BJ (cell line): Measurements from ENCODE around the gene PNRC1. TPM values are rescaled to one million over a fixed set of nuclear protein-coding genes. Genes with fewer than 3 reads are reported as not detected.

Source experiments
- CTCF ChIA-PET: fragments of 350-600 bp; formaldehyde crosslinking; extraction: SDS; loops from one replicate; lab custom pipeline; 2021; ENCODE audit warnings: antibody characterized with exemption, inconsistent platforms; lab: Yijun Ruan, JAX
- POLR2A ChIA-PET: fragments of 300-600 bp; sonication (Branson Sonifier 250); formaldehyde crosslinking; extraction: SDS; loops from one replicate; lab custom pipeline; 2021; ENCODE audit warnings: antibody characterized with exemption; lab: Charles Lee
- DNase-seq: peaks from one replicate; pipeline ENCODE4 v3.0.0-alpha.2; 2011; ENCODE audit warnings: low read depth
- H3K27me3 ChIP-seq: 2 replicates; pipeline ENCODE4 v1.6.0; 2011; ENCODE audit warnings: low read length; ENCODE audit not compliant: control insufficient read depth, insufficient read depth
- H3K36me3 ChIP-seq: 2 replicates; pipeline ENCODE4 v1.5.1; 2011; ENCODE audit warnings: low read length; ENCODE audit not compliant: control insufficient read depth, insufficient read depth
- H3K4me3 ChIP-seq: 2 replicates; pipeline ENCODE4 v1.5.1; 2011; ENCODE audit warnings: low read depth, mild to moderate bottlenecking, control low read depth, low read length
- CTCF ChIP-seq: IDR thresholded peaks from 2 replicates; pipeline ENCODE4 v1.5.1; 2011; ENCODE audit warnings: low read depth, mild to moderate bottlenecking, control low read depth, inconsistent platforms, low read length, moderate library complexity; ENCODE audit not compliant: insufficient read depth
- polyA plus RNA-seq: library from polyadenylated mRNA; depleted of rRNA; stranded (reverse); fragments of >200 nt; gene quantifications from 2 replicates; pipeline ENCODE4 v1.2.3, GENCODE V29; 2011

The PNRC1 gene
- polyA plus RNA-seq, 1 experiment = 5.6 TPM

GRCh38 chr6:89050155-89050554, 30.4 kb upstream of the PNRC1 start:
- POLR2A ChIA-PET = no interaction called here
- no peak for DNase-seq
- no peaks in the 10 kb centered on the region for H3K27me3 ChIP-seq
- no peaks in the 10 kb centered on the region for H3K36me3 ChIP-seq
- CTCF ChIA-PET = interaction anchor here (1.3 kb wide), 1 partner anchor 66 kb away, joined by 3 read pairs; no protein-coding TSS in a partner anchor
- no peak for TF ChIP-seq CTCF
- no peak overlapping the region for H3K4me3 ChIP-seq

GRCh38 chr6:89050697-89051096, 29.9 kb upstream of the PNRC1 start:
- POLR2A ChIA-PET = no interaction called here
- DNase-seq = no peak
- no peak overlapping the region for H3K4me3 ChIP-seq
- no peak for TF ChIP-seq CTCF
- H3K36me3 ChIP-seq = no peaks in the 10 kb centered on the region
- CTCF ChIA-PET = interaction anchor here (1.3 kb wide), 1 partner anchor 67 kb away, joined by 3 read pairs; no protein-coding TSS in a partner anchor
- no peaks in the 10 kb centered on the region for H3K27me3 ChIP-seq

GRCh38 chr6:89051676-89052075, 28.9 kb upstream of the PNRC1 start:
- Histone ChIP-seq H3K36me3 (no peaks in the 10 kb centered on the region), H3K4me3 (no peak overlapping the region), H3K27me3 (no peaks in the 10 kb centered on the region)
- DNase-seq = no peak
- POLR2A ChIA-PET = no interaction called here
- TF ChIP-seq CTCF = no peak
- CTCF ChIA-PET = interaction anchor here (1.3 kb wide), 1 partner anchor 68 kb away, joined by 3 read pairs; no protein-coding TSS in a partner anchor

- no peak for TF ChIP-seq CTCF
- CTCF ChIA-PET = no interaction called here
- POLR2A ChIA-PET = no interaction called here
- Histone ChIP-seq H3K4me3 (no peak overlapping the region), H3K27me3 (no peaks in the 10 kb centered on the region), H3K36me3 (no peaks in the 10 kb centered on the region)
- DNase-seq = no peak
Measured at GRCh38 chr6:89054208-89054607, 26.3 kb upstream of the PNRC1 start.

GRCh38 chr6:89057759-89058158, 22.8 kb upstream of the PNRC1 start:
- Histone ChIP-seq H3K27me3 (no peaks in the 10 kb centered on the region), H3K4me3 (no peak overlapping the region), H3K36me3 (no peaks in the 10 kb centered on the region)
- no peak for DNase-seq
- TF ChIP-seq CTCF = no peak
- CTCF ChIA-PET = interaction anchor here (1.2 kb wide), 1 partner anchor 14 kb away, joined by 3 read pairs; no protein-coding TSS in a partner anchor
- POLR2A ChIA-PET = no interaction called here
